Measurements from ENCODE around the gene MRPL37. TPM values are rescaled to one million over a fixed set of nuclear protein-coding genes. Genes with fewer than 3 reads are reported as not detected.

The MRPL37 gene
- total RNA-seq, 4 donors from 2014 or later, result 91.6 to 141 (median 121) TPM

- Histone ChIP-seq H3K27ac (no peak overlapping the region), H3K4me1 (no peaks in the 10 kb centered on the region), H3K9me3 (no peaks in the 10 kb centered on the region), H3K27me3 (no peaks in the 10 kb centered on the region), H3K4me3 (no peak overlapping the region), H3K36me3 (peaks cover 0 to 18% of the 10 kb centered on the region in 2 donors)
- ATAC-seq (no peak), DNase-seq (no peak)
- intact Hi-C loops (cut with DNase I; ENCODE audit: low total_unique reads) (no loop called here), in situ Hi-C loops (cut with MboI; ENCODE audit: low sequenced_read_pairs in 4 of 4) (no loop called here)
- TF ChIP-seq POLR2A (IDR thresholded peaks at IDR 0.05) (no peak), CTCF (IDR thresholded peaks at IDR 0.05 in 4 of 5, conservative IDR thresholded peaks at IDR 0.05 in 1 of 5) (no peak)
Observed at GRCh38 chr1:54188291-54188690, 11.7 kb upstream of the MRPL37 start.

GRCh38 chr1:54190526-54190925, 9.4 kb upstream of the MRPL37 start:
- no peak overlapping the region for H3K4me3 ChIP-seq
- no peaks in the 10 kb centered on the region for H3K27me3 ChIP-seq
- H3K27ac ChIP-seq, result no peak overlapping the region
- DNase-seq, result no peak
- intact Hi-C loops (cut with DNase I; ENCODE audit: low total_unique reads), result no loop called here
- no peaks in the 10 kb centered on the region for H3K9me3 ChIP-seq
- in situ Hi-C loops (cut with MboI; ENCODE audit: low sequenced_read_pairs in 4 of 4), result no loop called here
- peaks cover 0 to 26% of the 10 kb centered on the region in 2 donors for H3K36me3 ChIP-seq
- no peak for TF ChIP-seq POLR2A (IDR thresholded peaks at IDR 0.05)
- no peak for TF ChIP-seq CTCF (IDR thresholded peaks at IDR 0.05 in 4 of 5, conservative IDR thresholded peaks at IDR 0.05 in 1 of 5)
- ATAC-seq, result no peak
- no peaks in the 10 kb centered on the region for H3K4me1 ChIP-seq

- Histone ChIP-seq H3K27me3 (no peaks in the 10 kb centered on the region), H3K36me3 (peaks cover 0 to 30% of the 10 kb centered on the region in 2 donors), H3K4me1 (no peaks in the 10 kb centered on the region), H3K4me3 (no peak overlapping the region), H3K9me3 (no peaks in the 10 kb centered on the region), H3K27ac (no peak overlapping the region)
- DNase-seq (no peak), ATAC-seq (no peak)
- intact Hi-C loops (cut with DNase I; ENCODE audit: low total_unique reads), result no loop called here
- TF ChIP-seq CTCF (IDR thresholded peaks at IDR 0.05 in 4 of 5, conservative IDR thresholded peaks at IDR 0.05 in 1 of 5) (no peak), POLR2A (IDR thresholded peaks at IDR 0.05) (no peak)
- in situ Hi-C loops (cut with MboI; ENCODE audit: low sequenced_read_pairs in 4 of 4), result no loop called here
Observed at GRCh38 chr1:54191525-54191924, 8.4 kb upstream of the MRPL37 start.

GRCh38 chr1:54193453-54193852, 6.5 kb upstream of the MRPL37 start:
- H3K4me1 ChIP-seq, result no peaks in the 10 kb centered on the region
- intact Hi-C loops (cut with DNase I; ENCODE audit: low total_unique reads), result no loop called here
- H3K36me3 ChIP-seq, result peaks cover 0 to 30% of the 10 kb centered on the region in 2 donors
- H3K4me3 ChIP-seq, result no peak overlapping the region
- H3K9me3 ChIP-seq, result no peaks in the 10 kb centered on the region
- ATAC-seq (no peak), DNase-seq (no peak)
- in situ Hi-C loops (cut with MboI; ENCODE audit: low sequenced_read_pairs in 4 of 4), result no loop called here
- no peak overlapping the region for H3K27ac ChIP-seq
- no peak for TF ChIP-seq CTCF (IDR thresholded peaks at IDR 0.05 in 4 of 5, conservative IDR thresholded peaks at IDR 0.05 in 1 of 5)
- TF ChIP-seq POLR2A (IDR thresholded peaks at IDR 0.05), result no peak
- H3K27me3 ChIP-seq, result no peaks in the 10 kb centered on the region

- no peak for TF ChIP-seq CTCF (IDR thresholded peaks at IDR 0.05 in 4 of 5, conservative IDR thresholded peaks at IDR 0.05 in 1 of 5)
- no peak for TF ChIP-seq POLR2A (IDR thresholded peaks at IDR 0.05)
- H3K36me3 ChIP-seq, result peaks cover 0 to 18% of the 10 kb centered on the region in 2 donors
- in situ Hi-C loops (cut with MboI; ENCODE audit: low sequenced_read_pairs in 4 of 4) (no loop called here), intact Hi-C loops (cut with DNase I; ENCODE audit: low total_unique reads) (no loop called here)
- H3K4me1 ChIP-seq, result peaks cover 18 to 22% of the 10 kb centered on the region in 2 donors
- DNase-seq (peak in 1 of 2 donors; percentile 60), ATAC-seq (peak; percentile 14 to 52)
- no peaks in the 10 kb centered on the region for H3K27me3 ChIP-seq
- H3K4me3 ChIP-seq, result peak overlapping the region; percentile 94 to 100 (median 97)
- peak overlapping the region; percentile 93 to 97 (median 96) for H3K27ac ChIP-seq
- no peaks in the 10 kb centered on the region for H3K9me3 ChIP-seq
Observed at GRCh38 chr1:54199151-54199764, 709 bp upstream of the MRPL37 start.

Data from gastrocnemius medialis (tissue), 4 donors.